H1 (cell line): ENCODE results near the gene OTOP3. TPM values are rescaled to one million over a fixed set of nuclear protein-coding genes. Genes with fewer than 3 reads are reported as not detected.

Experiments used
- CTCF ChIA-PET: fragments of 300-600 bp; sonication (Branson Sonifier 250); formaldehyde crosslinking; loops from one replicate; lab custom pipeline; 2021; ENCODE audit not compliant: partially characterized antibody; lab: Charles Lee
- POLR2A ChIA-PET: fragments of 300-600 bp; sonication (Branson Sonifier 250); formaldehyde crosslinking; loops from one replicate; lab custom pipeline; 2021; ENCODE audit warnings: inconsistent platforms; ENCODE audit not compliant: partially characterized antibody; lab: Charles Lee
- DNase-seq, 2 experiments: peaks; one replicate each; pipeline versions ENCODE4 v3.0.0 to v3.0.0-alpha.2; 2010 to 2022; ENCODE audit warnings: low spot score in 2 of 2, low read depth in 1 of 2, mixed read lengths in 1 of 2
- FAIRE-seq: peaks from 2 replicates; lab custom pipeline; 2011; peaks lifted over from hg19 to GRCh38; lab: Jason Lieb, UNC
- H2AFZ ChIP-seq: 2 replicates; pipeline ENCODE4 v1.8.1; 2012; ENCODE audit warnings: low read length, inconsistent platforms
- H2AK5ac ChIP-seq: 2 replicates; pipeline ENCODE4 v1.6.1; 2013; ENCODE audit warnings: low read depth, low read length
- H2BK120ac ChIP-seq: replicated peaks from 2 replicates; pipeline ENCODE3; 2013; ENCODE audit warnings: low read depth, low read length, inconsistent platforms
- H2BK12ac ChIP-seq: 2 replicates; pipeline ENCODE4 v1.6.1; 2013; ENCODE audit warnings: low read depth, low read length
- H2BK15ac ChIP-seq: 2 replicates; pipeline ENCODE4 v1.6.1; 2013; ENCODE audit warnings: low read length
- H2BK20ac ChIP-seq: 2 replicates; pipeline ENCODE4 v1.6.1; 2013; ENCODE audit warnings: low read length
- H2BK5ac ChIP-seq: 2 replicates; pipeline ENCODE4 v1.6.1; 2013; ENCODE audit warnings: low read depth, low read length
- H3K14ac ChIP-seq: 2 replicates; pipeline ENCODE4 v1.6.1; 2013; ENCODE audit warnings: inconsistent platforms; ENCODE audit not compliant: insufficient read length
- H3K18ac ChIP-seq: 2 replicates; pipeline ENCODE4 v1.6.1; 2013; ENCODE audit warnings: low read length; ENCODE audit errors: extremely low read depth
- H3K23ac ChIP-seq: 2 replicates; pipeline ENCODE4 v1.6.1; 2013; ENCODE audit warnings: inconsistent platforms; ENCODE audit not compliant: insufficient read length
- H3K23me2 ChIP-seq: 2 replicates; pipeline ENCODE4 v1.6.1; 2013; ENCODE audit warnings: low read depth, low read length
- H3K27ac ChIP-seq: 2 replicates; pipeline ENCODE4 v1.6.1; 2011; ENCODE audit warnings: low read depth, low read length, inconsistent platforms
- H3K27me3 ChIP-seq, 4 experiments: replicated peaks in 1 of 4; 1 replicate in 1 of 4; 2 replicates in 3 of 4; pipeline versions ENCODE4 v1.6.1 to v1.8.1; 2011 to 2013; ENCODE audit warnings: low read length in 3 of 4, mild to moderate bottlenecking in 3 of 4, inconsistent platforms in 2 of 4, mixed read lengths in 2 of 4, moderate library complexity in 1 of 4; ENCODE audit not compliant: control insufficient read depth in 3 of 4, insufficient read depth in 3 of 4; ENCODE audit errors: extremely low read depth in 1 of 4
- H3K36me3 ChIP-seq, 4 experiments: 2 replicates each; pipeline versions ENCODE4 v1.6.1 to v1.8.1; 2011 to 2013; ENCODE audit warnings: mild to moderate bottlenecking in 4 of 4, low read length in 3 of 4, moderate library complexity in 2 of 4, control low read depth in 1 of 4, inconsistent platforms in 1 of 4; ENCODE audit not compliant: insufficient read depth in 4 of 4, control insufficient read depth in 2 of 4
- H3K4ac ChIP-seq: replicated peaks from 2 replicates; pipeline ENCODE3; 2013; ENCODE audit warnings: low read length, low read depth, mixed read lengths, inconsistent platforms; ENCODE audit not compliant: insufficient read length
- H3K4me1 ChIP-seq, 4 experiments: replicated peaks in 1 of 4; 1 replicate in 1 of 4; 2 replicates in 3 of 4; pipeline versions ENCODE4 v1.6.1 to v1.8.1; 2011 to 2013; ENCODE audit warnings: low read length in 3 of 4, inconsistent platforms in 2 of 4, mixed read lengths in 1 of 4; ENCODE audit not compliant: insufficient read depth in 4 of 4, control insufficient read depth in 3 of 4
- H3K4me2 ChIP-seq, 2 experiments: 2 replicates each; pipeline versions ENCODE4 v1.6.1 to v1.8.1; 2011 to 2013; ENCODE audit warnings: low read depth in 2 of 2, low read length in 2 of 2, control low read depth in 1 of 2, inconsistent platforms in 1 of 2, mild to moderate bottlenecking in 1 of 2; ENCODE audit not compliant: insufficient read depth in 1 of 2
- H3K4me3 ChIP-seq, 4 experiments: fragments of 200-600, 300-600 bp in 1 of 4; sonication (generic), shearing (Covaris generic), sonication (Bioruptor Twin) in 1 of 4; 2 replicates each; pipeline versions ENCODE4 v1.5.1 to v1.8.1; 2011 to 2016; ENCODE audit warnings: low read length in 4 of 4, low read depth in 3 of 4, control low read depth in 2 of 4, inconsistent platforms in 2 of 4, mild to moderate bottlenecking in 2 of 4, mixed read lengths in 1 of 4, moderate library complexity in 1 of 4; ENCODE audit not compliant: insufficient read depth in 2 of 4; ENCODE audit errors: extremely low read depth in 1 of 4
- H3K56ac ChIP-seq: replicated peaks from 2 replicates; pipeline ENCODE3; 2013; ENCODE audit warnings: low read depth, mild to moderate bottlenecking, mixed read lengths, low read length, inconsistent platforms; ENCODE audit not compliant: insufficient read length
- H3K79me1 ChIP-seq: 2 replicates; pipeline ENCODE4 v1.6.1; 2013; ENCODE audit warnings: low read depth, low read length, control low read depth
- H3K79me2 ChIP-seq, 2 experiments: 2 replicates each; pipeline versions ENCODE4 v1.6.1 to v1.8.1; 2012 to 2013; ENCODE audit warnings: low read length in 2 of 2, mild to moderate bottlenecking in 2 of 2, inconsistent platforms in 1 of 2; ENCODE audit not compliant: insufficient read depth in 2 of 2, control insufficient read depth in 1 of 2
- H3K9ac ChIP-seq, 4 experiments: replicated peaks in 1 of 4; 1 replicate in 1 of 4; 2 replicates in 3 of 4; pipeline versions ENCODE4 v1.6.1 to v1.8.1; 2011 to 2013; ENCODE audit warnings: low read depth in 3 of 4, low read length in 3 of 4, control low read depth in 2 of 4, mild to moderate bottlenecking in 2 of 4, moderate library complexity in 2 of 4, inconsistent platforms in 1 of 4; ENCODE audit errors: extremely low read depth in 1 of 4
- H3K9me3 ChIP-seq, 2 experiments: 2 replicates each; pipeline versions ENCODE4 v1.6.1 to v1.8.1; 2012 to 2013; ENCODE audit warnings: mild to moderate bottlenecking in 2 of 2, moderate library complexity in 2 of 2, control low read depth in 1 of 2, inconsistent platforms in 1 of 2, low read depth in 1 of 2, low read length in 1 of 2, mixed read lengths in 1 of 2; ENCODE audit not compliant: insufficient read depth in 2 of 2
- H4K20me1 ChIP-seq, 2 experiments: replicated peaks in 1 of 2; 2 replicates each; pipeline versions ENCODE3 to v1.8.1; 2011 to 2013; ENCODE audit warnings: inconsistent platforms in 2 of 2, low read length in 2 of 2, mild to moderate bottlenecking in 1 of 2; ENCODE audit not compliant: insufficient read depth in 2 of 2, control insufficient read depth in 1 of 2
- H4K5ac ChIP-seq: 2 replicates; pipeline ENCODE4 v1.6.1; 2013; ENCODE audit warnings: low read length, low read depth, mixed read lengths, inconsistent platforms; ENCODE audit not compliant: insufficient read length
- H4K8ac ChIP-seq: 2 replicates; pipeline ENCODE4 v1.8.0; 2013; ENCODE audit warnings: mild to moderate bottlenecking, moderate library complexity, low read length, inconsistent platforms; ENCODE audit not compliant: insufficient read depth; ENCODE audit errors: extremely low read depth
- H4K91ac ChIP-seq: replicated peaks from 2 replicates; pipeline ENCODE3; 2013; ENCODE audit warnings: low read length, mixed read lengths, inconsistent platforms; ENCODE audit not compliant: insufficient read length
- ASH2L ChIP-seq: fragments of 200-600, 300-600 bp; sonication (generic); IDR thresholded peaks from one replicate; pipeline ENCODE4 v1.7.1; 2017; ENCODE audit warnings: low read length
- CHD2 ChIP-seq: IDR thresholded peaks from 2 replicates; pipeline ENCODE4 v1.6.1; 2012; ENCODE audit warnings: low read length, improper control_type of control experiment
- MAFK ChIP-seq: IDR thresholded peaks from 2 replicates; pipeline ENCODE4 v1.6.1; 2012; ENCODE audit warnings: low read depth, mild to moderate bottlenecking, improper control_type of control experiment, low read length
- NRF1 ChIP-seq: IDR thresholded peaks from 2 replicates; pipeline ENCODE4 v1.6.1; 2011; ENCODE audit warnings: mild to moderate bottlenecking, low read depth, low read length, improper control_type of control experiment
- PHF8 ChIP-seq: fragments of 200-600 bp; sonication (generic); conservative IDR thresholded peaks from 2 replicates; pipeline ENCODE4 v1.7.1; 2012; ENCODE audit warnings: low read depth, mild to moderate bottlenecking, inconsistent platforms, low read length, moderate library complexity
- SRF ChIP-seq: IDR thresholded peaks from 2 replicates; pipeline ENCODE4 v1.6.1; 2011; ENCODE audit warnings: mild to moderate bottlenecking, low read depth, low read length, moderate library complexity
- TAF1 ChIP-seq: IDR thresholded peaks from 2 replicates; pipeline ENCODE4 v1.6.1; 2011; ENCODE audit warnings: mild to moderate bottlenecking, low read depth, low read length
- WGBS, 2 experiments: shearing (Covaris generic) in 1 of 2; methylation state at CpG; one replicate each; pipeline versions ENCODE4 v1.1.6 to v1.1.7; 2013 to 2015; ENCODE audit warnings: low lambda C conversion rate in 2 of 2, mixed read lengths in 2 of 2, inconsistent platforms in 1 of 2, low coverage in 1 of 2, missing lambda C conversion rate in 1 of 2; ENCODE audit not compliant: insufficient replicate concordance in 2 of 2, insufficient coverage in 1 of 2, insufficient read length in 1 of 2; ENCODE audit errors: extremely low coverage in 1 of 2, missing lambda C conversion rate in 1 of 2; 5-methylcytosine and 5-hydroxymethylcytosine counted together
- polyA plus RNA-seq, 7 experiments: library from polyadenylated mRNA; depleted of rRNA in 3 of 7; stranded (reverse) in 5 of 7; unstranded in 2 of 7; fragments of >200 nt in 5 of 7; fragments of 200-250 nt in 2 of 7; gene quantifications; 1 replicate in 5 of 7; 2 replicates in 1 of 7; 4 replicates in 1 of 7; pipeline versions ENCODE4 v1.2.1 to v1.2.3, GENCODE V29; 2011 to 2013; ENCODE audit warnings: missing spikeins in 2 of 7, mixed read lengths in 2 of 7
- total RNA-seq: library from RNA; stranded (reverse); fragmentation: NEBNext Ultra II Directional; extraction: Animal tissue kit (Norgen Biotek cat#: 25700); gene quantifications from 2 replicates; pipeline ENCODE4 v1.2.1, GENCODE V29; 2021

OTOP3 gene
- total and polyA plus RNA-seq, 2 of the 8 experiments (the other 6 are each of a cell fraction or from before 2014, with no cell fraction given), result 0.05 TPM; not detected in 1

GRCh38 chr17:74979408-74980146 lies 43.9 kb downstream of the OTOP3 start:
- Histone ChIP-seq H3K27me3 (peaks cover 1 to 9% (median 6%) of the 10 kb centered on the region in 4 experiments), H3K14ac (no peak overlapping the region), H3K9me3 (no peaks in the 10 kb centered on the region), H4K91ac (no peak overlapping the region), H3K23ac (no peak overlapping the region), H4K8ac (no peak overlapping the region), H3K18ac (no peak overlapping the region), H2BK120ac (no peak overlapping the region), H3K4me2 (no peak overlapping the region), H2BK20ac (no peak overlapping the region), H2BK5ac (no peak overlapping the region), H3K79me1 (no peaks in the 10 kb centered on the region; the same call in 1 of the 2 replicates), H4K5ac (no peak overlapping the region), H3K9ac (no peak overlapping the region), H3K36me3 (no peaks in the 10 kb centered on the region), H3K79me2 (no peaks in the 10 kb centered on the region), H2BK15ac (no peak overlapping the region), H3K4me3 (no peak overlapping the region), H4K20me1 (no peaks in the 10 kb centered on the region), H2BK12ac (no peak overlapping the region), H3K56ac (no peak overlapping the region), H3K4me1 (peaks cover 4 to 7% (median 5%) of the 10 kb centered on the region in 4 experiments), H2AK5ac (no peak overlapping the region), H2AFZ (no peak overlapping the region), H3K23me2 (peaks cover 8% of the 10 kb centered on the region; the same call in 1 of the 2 replicates), H3K27ac (no peak overlapping the region), H3K4ac (no peak overlapping the region)
- POLR2A ChIA-PET, result interaction anchor here (0.7 to 1.5 kb wide), 3 partner anchors 8 to 33 kb away, joined by 3 to 4 read pairs (median 3); partner anchors contain the start of gene CDR2L
- TF ChIP-seq SRF (no peak), NRF1 (no peak), PHF8 (no peak), TAF1 (no peak), MAFK (no peak), CHD2 (no peak), ASH2L (no peak)
- CTCF ChIA-PET, result interaction anchor here (0.7 to 2.8 kb wide), 5 partner anchors 11 to 207 kb away, joined by 3 to 10 read pairs (median 4); no protein-coding TSS in a partner anchor
- DNase-seq, result no peak
- no peak for FAIRE-seq
- 83% methylated on average over 17 of the region's 17 CpGs; no CpG with 5 or more reads in 1 of the 2 experiments for WGBS, 2 experiments
